K562 treated with DMSO at 1 percent for 24 hours (cell line): ENCODE results near the gene FUNDC2. TPM values are rescaled to one million over a fixed set of nuclear protein-coding genes. Genes with fewer than 3 reads are reported as not detected.

ENCODE experiments used
- total RNA-seq: library from RNA; unstranded; fragments of 300-600 nt; gene quantifications from 2 replicates; pipeline ENCODE4 v1.2.3, GENCODE V29; 2022; ENCODE audit warnings: low read depth; ENCODE audit not compliant: insufficient read depth

Gene FUNDC2, protein sequence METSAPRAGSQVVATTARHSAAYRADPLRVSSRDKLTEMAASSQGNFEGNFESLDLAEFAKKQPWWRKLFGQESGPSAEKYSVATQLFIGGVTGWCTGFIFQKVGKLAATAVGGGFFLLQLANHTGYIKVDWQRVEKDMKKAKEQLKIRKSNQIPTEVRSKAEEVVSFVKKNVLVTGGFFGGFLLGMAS
- total RNA-seq = 75.2 and 75.6 TPM in 2 replicates

GRCh38 chrX:155026727-155027508 lies at the start of gene FUNDC2:
Gene FUNDC2 (plus strand): TSS chrX:155026844. CDS start chrX:155026939, 95 bp downstream.

GRCh38 chrX:155022585-155022984 lies 4.1 kb upstream of the FUNDC2 start, which contains the start of gene F8:
Gene F8 (minus strand): TSS chrX:155022723. CDS start chrX:155022552, 171 bp downstream.

DNA sequence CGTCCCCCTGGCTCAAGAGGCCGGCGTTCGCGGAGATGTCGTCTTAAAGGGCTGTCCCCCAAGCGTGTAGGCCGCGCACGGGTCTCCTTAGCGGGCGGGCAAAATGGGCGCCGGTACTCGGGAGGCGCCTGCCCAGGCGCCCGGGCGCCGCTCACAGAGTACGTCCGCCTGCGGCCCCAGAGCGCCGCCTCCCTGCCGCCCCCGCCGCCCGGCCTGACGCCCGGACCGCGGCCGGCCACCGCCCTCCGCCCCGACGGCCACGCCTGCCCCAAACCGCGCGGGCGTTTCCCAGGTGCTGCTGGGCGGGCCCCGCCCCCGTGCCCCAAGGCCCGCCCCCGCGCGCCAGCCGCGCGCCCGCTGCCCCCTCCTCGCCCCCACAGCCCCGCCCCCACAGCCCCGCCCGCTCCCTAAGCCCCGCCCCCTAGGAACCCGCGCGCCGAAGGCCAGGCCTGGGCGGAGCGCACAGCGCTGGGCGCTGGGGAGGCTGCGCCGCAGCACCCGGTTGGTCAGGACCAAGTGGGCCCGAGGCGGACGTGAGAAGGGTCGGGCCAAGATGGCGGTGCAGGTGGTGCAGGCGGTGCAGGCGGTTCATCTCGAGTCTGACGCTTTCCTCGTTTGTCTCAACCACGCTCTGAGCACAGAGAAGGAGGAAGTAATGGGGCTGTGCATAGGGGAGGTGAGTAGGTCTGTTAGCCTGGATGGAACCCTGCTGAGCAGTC lies 44.5 kb downstream of the FUNDC2 start, which contains the start of the genes BRCC3, CMC4 and MTCP1:
Gene BRCC3 (plus strand): TSS at position 534 of the 719 bp plus-strand sequence. CDS start 20 bp downstream, at position 554.
Gene CMC4 (minus strand): TSS at position 162 of the 719 bp plus-strand sequence. CDS start 7,113 bp downstream, outside the sequence.
Gene MTCP1 (minus strand): TSS at position 162 of the 719 bp plus-strand sequence. CDS start 5,126 bp downstream, outside the sequence.

Other genes starting within 250 kb of the FUNDC2 start
- 209 and 211 TPM in 2 replicates for gene MPP1, start 221.4 kb upstream of the FUNDC2 start, total RNA-seq
- not detected in 2 replicates for gene SMIM9, start 192.2 kb upstream of the FUNDC2 start, total RNA-seq
- not detected in 2 replicates for gene F8A1, start 140.5 kb upstream of the FUNDC2 start, total RNA-seq
- gene F8, start 4.1 kb upstream of the FUNDC2 start, total RNA-seq = 4.1 TPM in 2 replicates
- 24.5 and 25.9 TPM in 2 replicates for gene CMC4, start 44.3 kb downstream of the FUNDC2 start, total RNA-seq
- gene MTCP1, start 44.3 kb downstream of the FUNDC2 start, total RNA-seq = 13.4 and 18.0 TPM in 2 replicates
- gene BRCC3, start 44.7 kb downstream of the FUNDC2 start, total RNA-seq = 12.1 and 12.3 TPM in 2 replicates
- gene VBP1, start 189.6 kb downstream of the FUNDC2 start, total RNA-seq = 53.0 and 69.4 TPM in 2 replicates
- gene RAB39B, start 237.6 kb downstream of the FUNDC2 start, total RNA-seq = not detected in 2 replicates